K562 treated with DMSO at 1 percent for 12 hours (cell line): ENCODE measurements around the gene TAF12. TPM values are rescaled to one million over a fixed set of nuclear protein-coding genes. Genes with fewer than 3 reads are reported as not detected.

Experiments used
- total RNA-seq: library from RNA; unstranded; fragments of 300-600 nt; gene quantifications from 2 replicates; pipeline ENCODE4 v1.2.3, GENCODE V29; 2022; ENCODE audit not compliant: insufficient read depth

TAF12 gene, protein sequence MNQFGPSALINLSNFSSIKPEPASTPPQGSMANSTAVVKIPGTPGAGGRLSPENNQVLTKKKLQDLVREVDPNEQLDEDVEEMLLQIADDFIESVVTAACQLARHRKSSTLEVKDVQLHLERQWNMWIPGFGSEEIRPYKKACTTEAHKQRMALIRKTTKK
- 33.3 and 49.4 TPM in 2 replicates for total RNA-seq

GRCh38 chr1:28642847-28643635 is at the start of gene TAF12:
TAF12 (minus strand) TSS chr1:28643067; CDS start chr1:28622081, 20,986 bp downstream.

DNA sequence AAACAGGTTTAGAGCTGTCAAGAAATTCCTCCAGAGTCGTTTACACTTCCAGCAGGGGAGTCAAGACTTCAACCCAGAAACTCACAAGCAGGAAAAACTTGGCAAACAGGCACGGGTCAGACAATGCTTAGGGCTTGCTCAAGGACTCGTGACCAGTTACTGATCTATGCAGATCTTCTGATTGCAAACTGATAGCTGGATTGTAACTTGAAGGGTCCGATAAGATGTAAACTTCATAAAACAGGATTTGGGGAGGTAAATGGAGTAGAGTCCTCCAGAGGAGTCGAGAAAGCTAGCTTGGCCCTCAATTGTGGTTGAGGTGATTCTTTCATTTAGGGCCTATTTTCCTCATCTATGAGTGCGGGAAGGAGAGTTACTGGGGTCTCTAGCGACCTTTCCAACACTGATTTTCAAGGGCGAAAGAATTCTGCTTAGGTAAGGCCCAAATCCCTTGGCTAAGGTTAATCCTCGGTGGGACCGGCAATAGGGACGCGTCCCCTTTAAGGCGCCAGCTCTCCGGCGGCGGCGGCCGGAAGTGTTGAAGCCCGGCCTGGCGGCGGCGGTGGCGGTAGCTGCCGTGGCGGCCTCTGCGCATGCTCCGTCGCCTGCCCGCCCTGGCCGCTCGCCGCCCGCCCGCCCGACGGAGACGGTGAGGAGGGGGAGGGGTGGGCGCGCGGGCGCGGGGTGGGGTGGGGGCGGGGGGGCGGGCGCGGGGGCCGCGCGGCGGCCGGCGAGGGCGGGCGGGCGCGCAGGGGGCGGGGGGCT is 25.5 kb upstream of the TAF12 start, which contains the start of gene GMEB1:
TSS of gene GMEB1 (plus strand) at position 594 of the 765 bp plus-strand sequence. CDS start 14,829 bp downstream, outside the sequence.

GRCh38 chr1:28648474-28649198 is 5.8 kb upstream of the TAF12 start, which contains the start of gene RNU11:
RNU11 (plus strand) TSS chr1:28648600.

DNA sequence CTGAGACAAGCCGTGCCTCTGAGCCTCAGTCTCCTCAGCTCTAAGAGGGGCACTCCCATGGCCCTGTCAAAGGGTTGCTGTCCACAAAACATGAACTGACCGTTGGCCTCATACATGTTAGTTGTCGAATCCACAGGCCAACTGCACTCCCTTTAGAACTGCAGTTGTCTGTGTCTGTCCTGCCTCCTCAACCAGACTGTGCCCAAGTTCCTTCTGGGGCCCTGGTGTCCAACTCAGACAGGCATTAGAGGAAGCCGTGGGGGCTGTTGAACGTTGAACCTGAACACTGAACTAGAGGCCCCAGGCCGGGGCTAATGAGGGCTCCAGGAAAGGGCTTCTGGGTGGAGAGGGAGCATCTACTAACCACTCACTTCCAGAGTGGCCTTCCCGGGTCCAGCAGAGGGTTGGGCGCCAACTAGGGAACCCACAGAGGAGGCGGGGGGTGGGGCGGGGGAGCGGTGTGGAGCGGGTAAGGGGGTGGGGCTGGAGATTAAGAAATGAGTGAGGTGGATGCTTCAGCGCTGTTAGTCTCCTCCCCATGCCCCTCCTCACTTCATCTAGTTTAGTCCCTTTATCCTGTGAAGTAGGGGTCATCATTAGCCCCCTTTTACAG is 51.1 kb downstream of the TAF12 start, which contains the start of gene RAB42:
TSS of gene RAB42 (plus strand) at position 558 of the 613 bp plus-strand sequence. CDS start 247 bp downstream, outside the sequence.

Other genes with a start within 250 kb of the TAF12 start
- gene RCC1, start 137.0 kb downstream of the TAF12 start, total RNA-seq: 131 and 197 TPM in 2 replicates
- 33.6 and 39.1 TPM in 2 replicates for gene TRNAU1AP, start 90.0 kb downstream of the TAF12 start, total RNA-seq
- gene RAB42, start 50.8 kb downstream of the TAF12 start, total RNA-seq: 0.75 and 0.97 TPM in 2 replicates
- gene RNU11, start 5.5 kb upstream of the TAF12 start, total RNA-seq: not detected in 2 replicates
- 7.1 and 14.2 TPM in 2 replicates for gene GMEB1, start 25.7 kb upstream of the TAF12 start, total RNA-seq
- gene YTHDF2, start 93.9 kb upstream of the TAF12 start, total RNA-seq: 31.3 and 79.7 TPM in 2 replicates
- not detected in 2 replicates for gene OPRD1, start 169.1 kb upstream of the TAF12 start, total RNA-seq